Endothelial cell of umbilical vein (primary cell): ENCODE data around the gene ATAT1. TPM values are rescaled to one million over a fixed set of nuclear protein-coding genes. Genes with fewer than 3 reads are reported as not detected.
A peak's percentile ranks its signal among the peaks of the same experiment; 100 is the strongest.

Source experiments
- BruUV-seq: library from RNA; stranded (reverse); fragments of 400-500 nt; replicated peaks from 2 replicates; lab custom pipeline; 2021; lab: Mats Ljungman, UMichigan
- CTCF ChIA-PET: fragments of 300-600, 350-600 bp; sonication (Branson Sonifier 250); formaldehyde crosslinking; loops from one replicate; lab custom pipeline; 2021; ENCODE audit warnings: antibody characterized with exemption, inconsistent platforms; lab: Charles Lee
- POLR2A ChIA-PET: fragments of 300-600, 350-600 bp; sonication (Branson Sonifier 250); formaldehyde crosslinking; loops from one replicate; lab custom pipeline; 2021; ENCODE audit warnings: antibody characterized with exemption, inconsistent platforms; lab: Charles Lee
- DNase-seq: peaks from one replicate; pipeline ENCODE4 v3.0.0-alpha.2; 2011; ENCODE audit warnings: low read depth, low spot score
- FAIRE-seq: peaks from 2 replicates; lab custom pipeline; 2011; peaks lifted over from hg19 to GRCh38; lab: Jason Lieb, UNC
- H2AFZ ChIP-seq: 2 replicates; pipeline ENCODE4 v1.6.0; 2012; ENCODE audit warnings: low read depth, low read length, control low read depth, inconsistent platforms
- H3K27ac ChIP-seq: 2 replicates; pipeline ENCODE4 v1.5.1; 2011; ENCODE audit warnings: low read depth, mild to moderate bottlenecking, control low read depth, low read length, moderate library complexity; ENCODE audit not compliant: insufficient read depth
- H3K27me3 ChIP-seq, 2 experiments: 2 replicates each; pipeline versions ENCODE4 v1.6.0 to v1.6.1; 2011; ENCODE audit warnings: low read length in 2 of 2, mixed read lengths in 1 of 2; ENCODE audit not compliant: control insufficient read depth in 2 of 2, insufficient read depth in 2 of 2
- H3K36me3 ChIP-seq, 2 experiments: 2 replicates in 1 of 2; 3 replicates in 1 of 2; pipeline ENCODE4 v1.5.1; 2011; ENCODE audit warnings: low read length in 2 of 2, mild to moderate bottlenecking in 1 of 2, moderate library complexity in 1 of 2; ENCODE audit not compliant: control insufficient read depth in 2 of 2, insufficient read depth in 2 of 2; ENCODE audit errors: extremely low read depth in 1 of 2
- H3K4me1 ChIP-seq: 3 replicates; pipeline ENCODE4 v1.5.1; 2011; ENCODE audit warnings: mild to moderate bottlenecking, low read length; ENCODE audit not compliant: control insufficient read depth, insufficient read depth; ENCODE audit errors: extremely low read depth
- H3K4me2 ChIP-seq: 2 replicates; pipeline ENCODE4 v1.6.1; 2011; ENCODE audit warnings: low read length, control low read depth, mixed read lengths; ENCODE audit not compliant: insufficient read depth
- H3K4me3 ChIP-seq, 3 experiments: fragments of 200-600 bp in 1 of 3; sonication (generic), shearing (Covaris generic) in 1 of 3; replicated peaks in 1 of 3; 2 replicates each; pipeline ENCODE4 v1.5.1; 2011 to 2016; ENCODE audit warnings: control low read depth in 3 of 3, low read length in 3 of 3, mild to moderate bottlenecking in 2 of 3, inconsistent platforms in 1 of 3, low read depth in 1 of 3, moderate library complexity in 1 of 3; ENCODE audit not compliant: insufficient read depth in 1 of 3
- H3K79me2 ChIP-seq: 2 replicates; pipeline ENCODE4 v1.6.0; 2012; ENCODE audit warnings: low read length, inconsistent platforms; ENCODE audit not compliant: control insufficient read depth, insufficient read depth
- H3K9ac ChIP-seq: replicated peaks from 2 replicates; pipeline ENCODE3; 2011; ENCODE audit warnings: low read length, control low read depth; ENCODE audit not compliant: insufficient read depth; ENCODE audit errors: extremely low read depth
- H3K9me1 ChIP-seq: replicated peaks from 3 replicates; pipeline ENCODE4 v1.6.0; 2011; ENCODE audit warnings: mild to moderate bottlenecking, low read length; ENCODE audit not compliant: control insufficient read depth, insufficient read depth; ENCODE audit errors: extremely low read depth
- H3K9me3 ChIP-seq: replicated peaks from 2 replicates; pipeline ENCODE4 v1.5.1; 2012; ENCODE audit warnings: low read length, inconsistent platforms; ENCODE audit not compliant: control insufficient read depth, insufficient read depth
- H4K20me1 ChIP-seq: replicated peaks from 2 replicates; pipeline ENCODE3; 2011; ENCODE audit warnings: mild to moderate bottlenecking, low read length; ENCODE audit not compliant: control insufficient read depth, insufficient read depth; ENCODE audit errors: extremely low read depth
- GATA2 ChIP-seq: IDR thresholded peaks from 2 replicates; pipeline ENCODE4 v1.7.0; 2011; ENCODE audit warnings: low read depth, mild to moderate bottlenecking, moderate library complexity, mixed read lengths, low read length; ENCODE audit not compliant: insufficient read length, insufficient read depth
- MYC ChIP-seq: IDR thresholded peaks from one replicate; pipeline ENCODE4 v1.6.1; 2011; ENCODE audit warnings: mild to moderate bottlenecking, low read depth, low read length
- POLR2A ChIP-seq: IDR thresholded peaks from 2 replicates; pipeline ENCODE4 v1.6.1; 2012; ENCODE audit warnings: low read depth, mild to moderate bottlenecking, control low read depth, low read length
- POLR2AphosphoS5 ChIP-seq: IDR thresholded peaks from 2 replicates; pipeline ENCODE4 v1.6.1; 2012; ENCODE audit warnings: low read depth, mild to moderate bottlenecking, control low read depth, low read length, moderate library complexity; ENCODE audit not compliant: insufficient read depth
- dilution Hi-C: fragments of 300-500 bp; cut with MboI; formaldehyde crosslinking; loops from one replicate; pipeline ENCODE4 v1.15.0; 2019; ENCODE audit warnings: low sequenced_read_pairs; ENCODE audit not compliant: extremely low pct_ligation_motif_present
- intact Hi-C: fragments of 100-400 bp; cut with micrococcal nuclease; formaldehyde crosslinking; loops from one replicate; pipeline ENCODE4 v1.10.0; 2022
- polyA plus RNA-seq, 4 experiments: library from polyadenylated mRNA; depleted of rRNA in 3 of 4; stranded (reverse) in 3 of 4; unstranded in 1 of 4; fragments of >200 nt; gene quantifications; 2 replicates each; pipeline versions ENCODE4 v1.2.1 to v1.2.3, GENCODE V29; 2011 to 2012; ENCODE audit warnings: missing spikeins in 1 of 4
- total RNA-seq: library from RNA; stranded (reverse); gene quantifications from 2 replicates; pipeline ENCODE4 v1.2.3, GENCODE V29; 2021

ATAT1 gene
- total and polyA plus RNA-seq, 2 donors (not counting 3 experiments of a cell fraction or from before 2014, with no cell fraction given), result 17.4 to 18.4 TPM

DNA sequence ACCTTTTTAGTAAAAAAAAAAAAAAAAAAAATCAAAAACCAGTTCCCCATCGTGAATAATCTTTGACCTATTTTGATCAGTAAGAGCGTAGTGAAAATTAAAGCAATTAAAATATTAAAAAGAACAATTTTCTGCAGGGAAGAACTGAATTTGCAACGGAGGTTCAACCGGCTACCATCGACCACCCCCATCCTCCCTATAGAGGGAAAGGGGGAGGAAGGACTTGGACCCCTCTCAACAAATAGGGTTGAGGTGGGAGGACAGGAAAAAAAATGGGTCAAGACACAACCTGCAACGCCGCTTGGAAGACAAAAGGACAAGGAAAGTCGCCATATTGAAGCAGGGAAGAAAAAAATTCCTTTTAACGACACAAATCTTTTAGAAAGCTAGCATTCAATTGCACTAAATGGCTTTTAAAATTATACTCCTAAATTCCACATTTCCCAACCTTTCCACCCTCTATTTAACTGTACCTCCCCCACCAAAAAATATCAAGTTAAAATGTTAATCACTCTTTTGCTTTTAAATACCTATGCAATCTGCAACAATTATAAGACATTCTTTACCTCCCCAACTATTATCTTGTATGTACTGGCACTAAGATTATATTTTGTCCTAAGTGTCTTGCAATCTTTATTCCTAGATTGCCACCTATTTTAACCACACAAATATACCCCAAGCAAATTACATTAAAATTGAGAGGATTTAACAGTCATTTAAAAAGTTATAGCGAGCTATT lies 11.3 kb upstream of the ATAT1 start:
- peaks cover 21% of the 10 kb centered on the region for H3K4me1 ChIP-seq
- peaks cover 2 to 7% of the 10 kb centered on the region in 2 experiments for H3K36me3 ChIP-seq
- TF ChIP-seq POLR2A (peak; percentile 99), POLR2AphosphoS5 (peak; percentile 71), GATA2 (no peak)

DNA sequence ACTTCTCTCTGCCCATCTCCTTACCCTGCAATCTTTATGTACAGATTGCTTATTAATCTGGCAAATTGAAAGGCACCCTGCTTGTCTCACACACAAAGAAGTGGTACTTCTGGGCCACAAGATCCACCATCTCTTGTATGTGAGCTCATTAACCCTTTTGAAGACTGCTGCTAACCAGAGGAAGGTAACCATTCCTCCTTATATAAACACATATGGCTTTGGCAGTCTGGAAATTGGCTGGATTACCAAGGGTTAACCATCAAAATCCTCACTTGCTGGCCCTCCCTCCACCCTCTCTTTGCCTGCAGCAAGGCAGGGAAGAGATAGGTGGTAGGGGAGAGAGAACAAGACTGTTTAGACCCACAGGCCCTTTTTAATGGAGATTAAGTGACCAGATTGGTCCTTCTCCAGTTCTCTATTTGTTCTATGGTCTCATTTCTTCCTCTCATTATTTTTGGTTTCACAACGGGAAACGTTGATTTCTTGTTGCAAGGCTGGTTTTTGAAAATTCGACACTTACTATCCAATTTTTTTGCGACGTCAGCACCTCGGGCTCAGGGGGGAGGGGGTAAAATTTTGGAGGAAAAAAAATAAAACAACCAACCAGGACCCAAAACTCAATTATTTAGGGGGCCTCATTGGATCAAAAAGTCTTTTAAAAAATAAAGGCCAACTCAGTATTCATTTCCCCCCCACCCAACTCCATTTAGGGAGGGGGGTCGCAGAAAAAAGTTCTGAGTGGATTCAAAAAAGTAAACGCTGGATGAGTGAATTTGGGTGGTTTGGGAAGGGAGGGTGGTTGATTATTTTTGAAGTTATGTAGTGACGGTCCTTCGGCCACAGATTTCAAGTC lies 10.5 kb upstream of the ATAT1 start:
- intact Hi-C loops (loop anchor here (1.0 kb wide), 2 partner anchors 57 to 100 kb away; partner anchors contain the start of gene DHX16), dilution Hi-C loops (no loop called here)
- peaks cover 2 to 7% of the 10 kb centered on the region in 2 experiments for H3K36me3 ChIP-seq
- no peak overlapping the region for H2AFZ ChIP-seq
- DNase-seq (peak; percentile 43), FAIRE-seq (no peak)
- H3K9me3 ChIP-seq, result no peaks in the 10 kb centered on the region
- H3K4me3 ChIP-seq, result peak overlapping the region; percentile 51 to 84 (median 65)
- peaks cover 21% of the 10 kb centered on the region for H3K4me1 ChIP-seq
- POLR2A ChIA-PET, result interaction anchor here (1.5 kb wide), 1 partner anchor 101 kb away, joined by 9 read pairs; the partner anchor contains the start of gene MDC1
- H3K27ac ChIP-seq, result peak overlapping the region; percentile 86
- H3K9me1 ChIP-seq, result no peaks in the 10 kb centered on the region
- H3K27me3 ChIP-seq, result no peaks in the 10 kb centered on the region
- no peaks in the 10 kb centered on the region for H4K20me1 ChIP-seq
- CTCF ChIA-PET, result interaction anchor here (2.0 to 4.5 kb wide), 3 partner anchors 19 to 134 kb away, joined by 5 to 44 read pairs (median 6); no protein-coding TSS in a partner anchor
- H3K9ac ChIP-seq, result peak overlapping the region; percentile 99
- BruUV-seq, result no TSS peak
- H3K4me2 ChIP-seq, result peak overlapping the region; percentile 99
- no peak for TF ChIP-seq MYC
- peak; percentile 54 for TF ChIP-seq POLR2AphosphoS5
- peaks cover 38% of the 10 kb centered on the region for H3K79me2 ChIP-seq

More for the DNA sequence above, 11.3 kb upstream of the ATAT1 start:
- intact Hi-C loops (loop anchor here (1.0 kb wide), 2 partner anchors 58 to 99 kb away; partner anchors contain the start of gene DHX16), dilution Hi-C loops (no loop called here)
- Histone ChIP-seq H3K4me3 (peak overlapping the region; percentile 51 to 84 (median 65)), H2AFZ (no peak overlapping the region), H3K9me3 (no peaks in the 10 kb centered on the region), H3K4me2 (peak overlapping the region; percentile 99), H3K27me3 (no peaks in the 10 kb centered on the region), H3K9ac (peak overlapping the region; percentile 99), H3K9me1 (no peaks in the 10 kb centered on the region), H4K20me1 (no peaks in the 10 kb centered on the region), H3K27ac (peak overlapping the region; percentile 86), H3K79me2 (peaks cover 38% of the 10 kb centered on the region)
- TSS peak; percentile 18 for BruUV-seq
- FAIRE-seq, result no peak
- ChIA-PET CTCF (interaction anchor here (0.6 to 4.5 kb wide), 7 partner anchors 15 to 290 kb away, joined by 3 to 44 read pairs (median 5); no protein-coding TSS in a partner anchor), POLR2A (interaction anchor here (0.6 to 4.1 kb wide), 16 partner anchors 10 to 1127 kb away, joined by 3 to 63 read pairs (median 5); partner anchors contain the start of genes ABCF1, ATAT1, DHX16 and MDC1)
- peak; percentile 85 for DNase-seq
